Parathyroid adenoma (tissue), 2 donors: Measurements from ENCODE around the gene CNNM2.
"Not testable (repeated sequence)": the region's sequence is repeated elsewhere in the genome, so short reads cannot be mapped to it uniquely, and the experiment has no call there.

ENCODE experiments used
- H2AFZ ChIP-seq: fragments of 300-600 bp; sonication (generic); one replicate; pipeline ENCODE4 v1.7.0; 2017; ENCODE audit warnings: antibody characterized with exemption, mild to moderate bottlenecking
- H3K27ac ChIP-seq: fragments of 300-600 bp; sonication (generic); one replicate; pipeline ENCODE4 v1.7.0; 2017
- H3K27me3 ChIP-seq: fragments of 300-600 bp; sonication (generic); one replicate; pipeline ENCODE4 v1.7.0; 2017; ENCODE audit warnings: low read length; ENCODE audit not compliant: control insufficient read depth, insufficient read depth
- H3K36me3 ChIP-seq: fragments of 300-600 bp; sonication (generic); one replicate; pipeline ENCODE4 v1.7.0; 2017; ENCODE audit warnings: low read length; ENCODE audit not compliant: control insufficient read depth, insufficient read depth
- H3K4me1 ChIP-seq: fragments of 300-600 bp; sonication (generic); one replicate; pipeline ENCODE4 v1.7.0; 2017; ENCODE audit warnings: control low read depth
- H3K4me2 ChIP-seq: fragments of 300-600 bp; sonication (generic); one replicate; pipeline ENCODE4 v1.7.0; 2017; ENCODE audit warnings: low read length
- H3K4me3 ChIP-seq: fragments of 300-600 bp; sonication (generic); one replicate; pipeline ENCODE4 v1.7.0; 2017; ENCODE audit warnings: low read depth, low read length
- H3K79me2 ChIP-seq: fragments of 300-600 bp; sonication (generic); one replicate; pipeline ENCODE4 v1.7.0; 2017; ENCODE audit warnings: control low read depth
- H3K9ac ChIP-seq: fragments of 300-600 bp; sonication (generic); one replicate; pipeline ENCODE4 v1.7.0; 2017; ENCODE audit warnings: mild to moderate bottlenecking
- H3K9me3 ChIP-seq: fragments of 300-600 bp; sonication (generic); one replicate; pipeline ENCODE4 v1.7.0; 2017; ENCODE audit warnings: low read length; ENCODE audit not compliant: control insufficient read depth
- CTCF ChIP-seq: fragments of 300-600 bp; sonication (generic); IDR thresholded peaks from one replicate; pipeline ENCODE4 v1.7.0; 2017; ENCODE audit warnings: antibody characterized with exemption, mild to moderate bottlenecking
- donor health status: primary hyperparathyroidism.

Gene CNNM2

GRCh38 chr10:102996876-102997275 is 78.8 kb downstream of the CNNM2 start:
- H3K79me2 ChIP-seq, result peaks cover 8% of the 10 kb centered on the region
- H3K9me3 ChIP-seq, result no peaks in the 10 kb centered on the region
- H2AFZ ChIP-seq, result no peak overlapping the region
- H3K4me1 ChIP-seq, result peaks cover 6% of the 10 kb centered on the region
- no peaks in the 10 kb centered on the region for H3K36me3 ChIP-seq
- H3K27ac ChIP-seq, result no peak overlapping the region
- TF ChIP-seq CTCF, result no peak
- H3K9ac ChIP-seq, result no peak overlapping the region
- no peak overlapping the region for H3K4me3 ChIP-seq
- H3K27me3 ChIP-seq, result no peaks in the 10 kb centered on the region
- no peak overlapping the region for H3K4me2 ChIP-seq

GRCh38 chr10:102997998-102998397 is 79.9 kb downstream of the CNNM2 start:
- Histone ChIP-seq H3K36me3 (no peaks in the 10 kb centered on the region), H3K4me1 (peaks cover 6% of the 10 kb centered on the region), H3K4me2 (no peak overlapping the region), H3K4me3 (no peak overlapping the region), H3K9ac (no peak overlapping the region), H3K27ac (no peak overlapping the region), H3K27me3 (no peaks in the 10 kb centered on the region), H3K9me3 (no peaks in the 10 kb centered on the region), H2AFZ (no peak overlapping the region), H3K79me2 (peaks cover 11% of the 10 kb centered on the region)
- no peak for TF ChIP-seq CTCF

GRCh38 chr10:102998399-102998907 is 80.4 kb downstream of the CNNM2 start:
- Histone ChIP-seq H3K4me3 (no peak overlapping the region), H3K9me3 (no peaks in the 10 kb centered on the region), H3K4me1 (peaks cover 6% of the 10 kb centered on the region), H3K36me3 (no peaks in the 10 kb centered on the region), H3K9ac (no peak overlapping the region), H3K79me2 (peaks cover 10% of the 10 kb centered on the region), H3K27me3 (no peaks in the 10 kb centered on the region), H3K4me2 (no peak overlapping the region), H3K27ac (no peak overlapping the region), H2AFZ (no peak overlapping the region)
- TF ChIP-seq CTCF, result no peak

- not testable (repeated sequence) for H2AFZ ChIP-seq, H3K27ac ChIP-seq, H3K36me3 ChIP-seq, H3K4me1 ChIP-seq, H3K4me2 ChIP-seq, H3K9me3 ChIP-seq, H3K9ac ChIP-seq, H3K27me3 ChIP-seq, H3K4me3 ChIP-seq
- peaks cover 19% of the 10 kb centered on the region for H3K79me2 ChIP-seq
Measured at GRCh38 chr10:103000050-103000449, 82.0 kb downstream of the CNNM2 start.

GRCh38 chr10:103007017-103007416 is 88.9 kb downstream of the CNNM2 start:
- TF ChIP-seq CTCF, result no peak
- no peaks in the 10 kb centered on the region for H3K4me1 ChIP-seq
- H2AFZ ChIP-seq, result no peak overlapping the region
- no peaks in the 10 kb centered on the region for H3K27me3 ChIP-seq
- H3K4me2 ChIP-seq, result no peak overlapping the region
- H3K4me3 ChIP-seq, result no peak overlapping the region
- H3K36me3 ChIP-seq, result no peaks in the 10 kb centered on the region
- H3K9ac ChIP-seq, result no peak overlapping the region
- H3K27ac ChIP-seq, result no peak overlapping the region
- no peaks in the 10 kb centered on the region for H3K9me3 ChIP-seq
- peaks cover 31% of the 10 kb centered on the region for H3K79me2 ChIP-seq
